ENCODE results near the gene MRGPRF.

DNA sequence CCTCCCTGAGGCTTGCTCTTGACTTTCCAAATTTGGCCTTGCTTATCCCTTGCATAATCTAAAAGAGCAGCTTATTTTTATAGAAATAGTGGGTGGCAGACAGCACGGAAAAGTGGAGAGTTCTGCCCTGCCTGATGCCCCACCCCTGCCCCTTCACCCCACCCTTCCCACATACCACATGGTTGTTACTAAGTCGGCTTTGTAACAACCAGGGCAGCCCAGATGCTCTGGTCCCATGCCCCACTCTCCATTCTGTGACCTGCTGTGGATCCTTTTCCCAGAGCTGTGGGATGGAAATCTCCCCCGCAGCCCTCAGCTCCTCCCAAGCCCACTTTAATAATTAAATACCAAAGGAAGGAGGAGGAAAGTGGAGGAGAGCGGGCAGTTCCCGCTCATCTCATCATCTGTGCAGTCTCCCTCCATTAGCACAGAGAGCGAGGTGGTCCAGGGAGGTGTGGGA lies 10.9 kb downstream of the MRGPRF start:
- TF ChIP-seq, protein P1, sequence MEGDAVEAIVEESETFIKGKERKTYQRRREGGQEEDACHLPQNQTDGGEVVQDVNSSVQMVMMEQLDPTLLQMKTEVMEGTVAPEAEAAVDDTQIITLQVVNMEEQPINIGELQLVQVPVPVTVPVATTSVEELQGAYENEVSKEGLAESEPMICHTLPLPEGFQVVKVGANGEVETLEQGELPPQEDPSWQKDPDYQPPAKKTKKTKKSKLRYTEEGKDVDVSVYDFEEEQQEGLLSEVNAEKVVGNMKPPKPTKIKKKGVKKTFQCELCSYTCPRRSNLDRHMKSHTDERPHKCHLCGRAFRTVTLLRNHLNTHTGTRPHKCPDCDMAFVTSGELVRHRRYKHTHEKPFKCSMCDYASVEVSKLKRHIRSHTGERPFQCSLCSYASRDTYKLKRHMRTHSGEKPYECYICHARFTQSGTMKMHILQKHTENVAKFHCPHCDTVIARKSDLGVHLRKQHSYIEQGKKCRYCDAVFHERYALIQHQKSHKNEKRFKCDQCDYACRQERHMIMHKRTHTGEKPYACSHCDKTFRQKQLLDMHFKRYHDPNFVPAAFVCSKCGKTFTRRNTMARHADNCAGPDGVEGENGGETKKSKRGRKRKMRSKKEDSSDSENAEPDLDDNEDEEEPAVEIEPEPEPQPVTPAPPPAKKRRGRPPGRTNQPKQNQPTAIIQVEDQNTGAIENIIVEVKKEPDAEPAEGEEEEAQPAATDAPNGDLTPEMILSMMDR (IDR thresholded peaks at IDR 0.05 in 4 of 5, conservative IDR thresholded peaks at IDR 0.05 in 1 of 5): no peak
- no peak for TF ChIP-seq POLR2A (IDR thresholded peaks at IDR 0.05)

Measured in gastrocnemius medialis (tissue), 4 donors.